Suppressor macrophage (primary cell): ENCODE measurements around the gene TFAP2B.

Source experiments
- DNase-seq, 4 experiments: peaks; one replicate each; pipeline ENCODE4 v3.0.0-alpha.2; 2020 to 2022

Gene TFAP2B

GRCh38 chr6:50848989-50849795 lies 30.5 kb downstream of the TFAP2B start:
- DNase-seq, result no peak

DNA sequence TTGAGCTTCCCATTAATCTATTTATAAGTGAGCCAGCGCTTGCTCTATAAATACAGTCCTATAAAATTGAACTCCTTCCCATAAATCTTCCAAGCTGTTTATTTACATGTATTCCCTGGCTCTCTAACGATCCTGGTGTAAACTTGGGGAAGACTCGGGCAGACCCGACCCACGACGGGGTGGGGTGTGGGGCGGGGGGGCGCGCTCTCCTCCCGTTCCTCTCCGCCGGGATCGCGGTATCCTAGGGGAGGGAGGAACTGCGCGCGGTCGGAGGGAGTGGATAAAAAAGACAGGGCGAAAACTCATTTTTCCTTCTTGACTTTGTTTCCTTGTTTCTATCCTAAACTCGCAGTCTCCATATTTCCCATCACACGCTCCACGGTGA lies 31.1 kb downstream of the TFAP2B start:
- no peak for DNase-seq

DNA sequence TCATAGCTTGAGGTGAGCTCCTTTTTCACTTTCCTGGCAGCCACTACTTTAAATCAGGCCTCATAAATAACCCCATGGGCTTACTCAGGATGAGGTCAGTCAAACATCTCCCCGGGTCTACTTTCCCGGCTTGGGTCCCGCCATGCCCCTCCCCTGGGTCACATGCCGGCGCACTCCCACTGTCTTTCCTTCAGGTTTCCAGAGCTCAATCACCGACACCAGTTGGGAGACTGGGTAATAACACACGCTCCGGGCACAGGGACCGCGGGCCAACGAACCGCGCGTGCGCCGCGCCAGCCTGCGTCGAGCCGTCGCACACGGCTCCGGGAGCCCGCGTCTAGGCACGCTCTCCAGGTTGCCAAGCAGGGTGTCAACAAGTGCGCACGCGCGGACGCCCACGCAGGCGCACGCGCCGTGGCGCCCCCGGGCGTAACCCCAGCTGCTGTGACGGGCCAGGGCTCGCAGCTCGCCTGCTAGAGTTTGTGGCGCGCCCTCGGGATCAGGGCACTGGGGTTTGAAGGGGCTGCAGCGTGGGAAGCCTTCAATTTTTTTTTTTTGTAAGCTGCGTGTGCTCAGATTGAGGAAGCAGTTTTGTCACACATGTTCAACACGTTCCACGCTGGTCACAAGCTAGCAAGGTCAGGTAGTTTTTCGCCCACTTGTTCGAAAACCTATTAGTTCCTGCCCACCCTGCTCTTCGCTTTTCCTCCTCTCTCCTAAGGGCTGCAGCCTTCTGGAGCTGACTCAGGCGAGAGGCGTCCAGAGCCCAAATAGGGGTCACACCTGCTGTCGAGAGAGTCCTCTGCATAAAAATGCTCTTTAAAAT lies 31.8 kb downstream of the TFAP2B start:
- peak in 3 of 4 experiments; percentile 1 to 36 (median 10) for DNase-seq

DNA sequence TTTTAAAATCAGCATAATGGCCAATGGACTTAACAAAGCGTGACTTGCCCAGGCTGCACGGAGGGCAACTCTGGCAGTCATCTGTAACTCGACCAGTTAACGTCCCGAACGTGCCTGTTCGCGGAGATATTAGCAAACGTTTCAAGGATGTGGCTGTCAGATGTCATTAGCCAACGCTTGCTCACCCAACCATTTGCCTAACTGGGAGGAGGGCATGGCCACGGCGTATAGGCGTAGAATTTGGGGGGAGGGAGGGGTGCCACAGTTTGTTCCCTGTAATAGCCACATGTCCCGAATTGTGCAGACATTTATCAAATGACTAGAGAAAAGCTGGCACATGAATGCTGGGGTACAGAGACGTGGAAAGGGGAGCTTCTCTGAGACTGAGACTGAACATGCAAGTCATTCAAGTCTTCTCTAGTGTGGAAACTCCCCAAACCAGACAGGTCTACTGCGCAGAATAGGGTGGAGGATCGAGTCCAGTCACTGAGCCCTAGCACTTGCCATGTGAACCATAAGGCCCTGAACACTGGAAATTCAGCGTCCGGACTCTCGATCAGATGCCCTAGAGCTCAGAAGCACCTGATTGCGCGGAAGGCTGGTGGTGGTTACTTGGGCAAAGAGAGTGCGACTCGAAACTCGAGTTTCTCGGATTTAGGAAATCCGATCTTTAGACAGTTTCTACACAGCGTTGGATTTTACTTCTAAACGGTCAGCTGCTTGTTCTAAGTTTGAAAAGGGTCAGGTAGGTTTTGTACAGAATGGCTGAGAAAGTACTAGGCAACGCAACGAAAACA lies 32.6 kb downstream of the TFAP2B start:
- DNase-seq, result no peak

- DNase-seq, result no peak
These were observed 35.3 kb downstream of the TFAP2B start for GRCh38 chr6:50853939-50854338.

GRCh38 chr6:50861692-50862091 lies 43.0 kb downstream of the TFAP2B start:
- no peak for DNase-seq

DNA sequence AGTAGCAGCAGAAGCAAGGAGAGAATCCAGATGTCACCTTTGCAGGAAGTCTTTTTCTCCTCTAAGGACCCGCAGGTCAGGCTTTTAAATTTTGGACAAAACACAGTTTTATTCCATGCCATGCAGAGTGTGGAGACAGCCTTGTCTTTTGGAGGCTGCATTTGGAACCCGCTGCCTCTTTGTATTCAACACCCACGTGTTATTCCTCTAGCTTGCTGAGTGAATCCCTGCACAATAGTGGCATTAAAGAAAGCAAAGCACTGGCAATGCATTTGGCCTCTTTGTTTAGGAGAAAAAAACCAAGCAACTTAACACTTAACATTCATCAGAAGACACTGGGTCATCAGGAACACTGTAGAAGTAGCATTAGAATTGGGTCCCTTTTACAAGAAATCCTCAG lies 43.5 kb downstream of the TFAP2B start:
- DNase-seq, result no peak

- DNase-seq, result no peak
These were observed 45.9 kb downstream of the TFAP2B start for GRCh38 chr6:50864601-50865000.

GRCh38 chr6:50868466-50868865 lies 49.8 kb downstream of the TFAP2B start:
- DNase-seq, result no peak

GRCh38 chr6:50873167-50873566 lies 54.5 kb downstream of the TFAP2B start:
- no peak for DNase-seq

DNA sequence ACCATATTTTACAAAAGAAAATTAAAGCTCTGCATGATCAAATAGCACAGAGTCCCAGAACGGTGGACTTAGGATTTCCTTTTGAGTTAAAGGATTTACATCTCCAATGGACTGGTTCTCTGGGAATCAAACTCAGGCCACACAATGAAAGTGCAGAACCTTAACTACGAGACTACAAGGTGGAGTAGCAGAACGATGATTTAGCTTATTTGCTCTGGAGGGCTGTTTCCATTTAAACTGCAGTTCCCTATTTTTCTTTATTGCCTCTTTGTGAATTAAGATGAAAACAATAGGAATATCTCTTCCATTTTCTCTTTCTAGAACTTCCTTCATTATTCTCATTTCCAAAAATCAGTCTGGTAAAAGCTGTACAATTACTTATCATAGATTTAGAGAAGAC lies 65.7 kb downstream of the TFAP2B start:
- no peak for DNase-seq

DNA sequence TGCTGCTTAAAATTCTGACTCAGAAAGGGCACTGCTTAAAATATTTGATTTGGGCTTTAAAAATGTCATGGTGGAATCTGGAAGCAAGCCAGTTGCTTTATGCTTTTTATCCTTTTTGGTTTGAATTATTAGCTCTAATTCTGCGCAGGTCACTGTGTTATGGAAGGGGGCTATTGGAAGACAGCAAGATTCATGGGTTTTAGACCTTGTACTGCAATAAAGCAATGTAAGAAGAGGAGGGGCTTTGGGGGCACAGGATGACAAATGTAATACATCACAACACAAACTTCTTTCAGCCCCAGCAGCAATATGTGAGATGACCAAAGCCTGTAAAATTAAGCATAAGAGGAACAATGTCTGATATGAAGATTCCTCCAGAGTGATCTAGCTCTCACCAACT lies 68.4 kb downstream of the TFAP2B start:
- DNase-seq, result no peak

DNA sequence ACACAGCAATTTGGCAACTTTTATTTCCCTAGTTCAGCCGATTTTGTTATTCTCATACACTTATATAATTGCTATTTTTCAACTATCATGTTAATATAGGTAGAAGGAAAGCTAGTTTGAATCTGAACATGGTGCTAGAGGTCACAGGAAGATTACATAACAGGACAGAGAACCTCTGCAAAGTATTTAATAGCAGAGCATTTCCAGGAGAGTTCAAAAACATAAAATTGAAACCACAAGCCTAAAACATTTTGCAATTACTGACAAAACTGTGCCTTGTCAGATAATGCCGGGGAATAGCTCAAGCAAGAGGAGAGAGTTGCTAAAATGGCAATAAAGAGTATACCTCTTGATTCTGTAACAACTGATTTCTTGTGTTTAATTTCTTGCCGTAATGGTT lies 70.8 kb downstream of the TFAP2B start:
- no peak for DNase-seq

- DNase-seq, result no peak
These were observed 71.3 kb downstream of the TFAP2B start for GRCh38 chr6:50889935-50890334.

- DNase-seq, result no peak
These were observed 71.9 kb downstream of the TFAP2B start for GRCh38 chr6:50890579-50890978.

- no peak for DNase-seq
These were observed 72.6 kb downstream of the TFAP2B start for GRCh38 chr6:50891290-50891689.
